ENCODE measurements around the gene CSF1. TPM values are rescaled to one million over a fixed set of nuclear protein-coding genes. Genes with fewer than 3 reads are reported as not detected.

The CSF1 gene
- total and polyA plus RNA-seq, 12 donors = 3.8 to 295 (median 88.5) TPM

GRCh38 chr1:109886827-109887226, 23.8 kb upstream of the CSF1 start:
- TF ChIP-seq CTCF (IDR thresholded peaks at IDR 0.05) = no peak
- no peak for TF ChIP-seq POLR2A (IDR thresholded peaks at IDR 0.05)
- Histone ChIP-seq H3K4me3 (no peak overlapping the region), H3K27me3 (no peaks in the 10 kb centered on the region), H3K36me3 (replicated peaks in 1 of 2) (no peaks in the 10 kb centered on the region), H3K4me1 (replicated peaks in 1 of 2) (peaks cover 38 to 42% of the 10 kb centered on the region in 2 donors), H3K9me3 (replicated peaks in 1 of 3) (no peaks in the 10 kb centered on the region), H3K27ac (no peak overlapping the region)
- intact Hi-C loops (cut with DNase I) = no loop called here
- DNase-seq = no peak
- 73 to 84% (median 77%) methylated on average over 5 of the region's 5 CpGs for WGBS, 4 donors

- TF ChIP-seq POLR2A (IDR thresholded peaks at IDR 0.05) = no peak
- no peak for TF ChIP-seq CTCF (IDR thresholded peaks at IDR 0.05)
- no peak overlapping the region for H3K27ac ChIP-seq
- peaks cover 33 to 37% of the 10 kb centered on the region in 2 donors for H3K4me1 ChIP-seq (replicated peaks in 1 of 2)
- no peak overlapping the region for H3K4me3 ChIP-seq
- no peaks in the 10 kb centered on the region for H3K36me3 ChIP-seq (replicated peaks in 1 of 2)
- no peak for DNase-seq
- no peaks in the 10 kb centered on the region for H3K9me3 ChIP-seq (replicated peaks in 1 of 3)
- intact Hi-C loops (cut with DNase I) = no loop called here
- no peaks in the 10 kb centered on the region for H3K27me3 ChIP-seq
- 82 to 99% (median 83%) methylated on average over 7 to 8 of the region's 8 CpGs for WGBS, 4 donors
These were observed 23.4 kb upstream of the CSF1 start for GRCh38 chr1:109887271-109887670.

GRCh38 chr1:109887884-109888283, 22.8 kb upstream of the CSF1 start:
- WGBS, 4 donors = 72 to 91% (median 80%) methylated on average over 10 of the region's 10 CpGs
- no peaks in the 10 kb centered on the region for H3K9me3 ChIP-seq (replicated peaks in 1 of 3)
- H3K36me3 ChIP-seq (replicated peaks in 1 of 2) = no peaks in the 10 kb centered on the region
- no peak overlapping the region for H3K4me3 ChIP-seq
- no peaks in the 10 kb centered on the region for H3K27me3 ChIP-seq
- no peak for DNase-seq
- H3K27ac ChIP-seq = no peak overlapping the region
- TF ChIP-seq CTCF (IDR thresholded peaks at IDR 0.05) = no peak
- TF ChIP-seq POLR2A (IDR thresholded peaks at IDR 0.05) = no peak
- H3K4me1 ChIP-seq (replicated peaks in 1 of 2) = peaks cover 31% of the 10 kb centered on the region in 2 donors
- intact Hi-C loops (cut with DNase I) = no loop called here

GRCh38 chr1:109889094-109889493, 21.6 kb upstream of the CSF1 start:
- WGBS, 4 donors = 91 to 98% (median 95%) methylated on average over 3 of the region's 3 CpGs
- H3K27ac ChIP-seq = no peak overlapping the region
- intact Hi-C loops (cut with DNase I) = no loop called here
- no peak for TF ChIP-seq CTCF (IDR thresholded peaks at IDR 0.05)
- TF ChIP-seq POLR2A (IDR thresholded peaks at IDR 0.05) = no peak
- DNase-seq = no peak
- no peak overlapping the region for H3K4me3 ChIP-seq
- no peaks in the 10 kb centered on the region for H3K9me3 ChIP-seq (replicated peaks in 1 of 3)
- H3K27me3 ChIP-seq = no peaks in the 10 kb centered on the region
- H3K4me1 ChIP-seq (replicated peaks in 1 of 2) = peaks cover 19 to 20% of the 10 kb centered on the region in 2 donors
- H3K36me3 ChIP-seq (replicated peaks in 1 of 2) = no peaks in the 10 kb centered on the region
